Measurements from ENCODE around the gene PROM1. TPM values are rescaled to one million over a fixed set of nuclear protein-coding genes. Genes with fewer than 3 reads are reported as not detected.
A peak's percentile ranks its signal among the peaks of the same experiment; 100 is the strongest.

Gene PROM1
- total RNA-seq, 3 donors from 2014 or later: 0.46 to 0.66 TPM; not detected in 1

GRCh38 chr4:15931451-15932210 is 152.2 kb downstream of the PROM1 start:
- DNase-seq (no peak), ATAC-seq (no peak)
- Mint-ChIP-seq H3K9me3 (no peaks in the 10 kb centered on the region), H3K27me3 (ENCODE audit: low read depth) (peaks cover 19% of the 10 kb centered on the region), H3K4me3 (no peak overlapping the region), H3K4me1 (ENCODE audit: low read depth) (no peaks in the 10 kb centered on the region), H3K36me3 (ENCODE audit: insufficient read depth) (no peaks in the 10 kb centered on the region)

- no peaks in the 10 kb centered on the region for H3K9me3 Mint-ChIP-seq
- H3K27me3 Mint-ChIP-seq (ENCODE audit: low read depth): peaks cover 18% of the 10 kb centered on the region
- H3K4me3 Mint-ChIP-seq: no peak overlapping the region
- ATAC-seq: peak in 1 of 2 donors; percentile 18
- DNase-seq: no peak
- H3K36me3 Mint-ChIP-seq (ENCODE audit: insufficient read depth): no peaks in the 10 kb centered on the region
- H3K4me1 Mint-ChIP-seq (ENCODE audit: low read depth): no peaks in the 10 kb centered on the region
Measured at GRCh38 chr4:15930314-15930713, 153.5 kb downstream of the PROM1 start.

GRCh38 chr4:15929540-15929939 is 154.3 kb downstream of the PROM1 start:
- no peaks in the 10 kb centered on the region for H3K9me3 Mint-ChIP-seq
- no peaks in the 10 kb centered on the region for H3K4me1 Mint-ChIP-seq (ENCODE audit: low read depth)
- H3K27me3 Mint-ChIP-seq (ENCODE audit: low read depth): peaks cover 18% of the 10 kb centered on the region
- no peak overlapping the region for H3K4me3 Mint-ChIP-seq
- DNase-seq (no peak), ATAC-seq (peak in 1 of 2 donors; percentile 25)
- H3K36me3 Mint-ChIP-seq (ENCODE audit: insufficient read depth): no peaks in the 10 kb centered on the region

GRCh38 chr4:15928883-15929282 is 154.9 kb downstream of the PROM1 start:
- no peaks in the 10 kb centered on the region for H3K4me1 Mint-ChIP-seq (ENCODE audit: low read depth)
- no peak for DNase-seq
- ATAC-seq: no peak

GRCh38 chr4:15926486-15926885 is 157.3 kb downstream of the PROM1 start:
- Mint-ChIP-seq H3K36me3 (ENCODE audit: insufficient read depth) (no peaks in the 10 kb centered on the region), H3K4me1 (ENCODE audit: low read depth) (no peaks in the 10 kb centered on the region), H3K4me3 (no peak overlapping the region), H3K9me3 (no peaks in the 10 kb centered on the region), H3K27me3 (ENCODE audit: low read depth) (peaks cover 10% of the 10 kb centered on the region)
- DNase-seq (no peak), ATAC-seq (no peak)

More at GRCh38 chr4:15928883-15929282, 154.9 kb downstream of the PROM1 start:
- Mint-ChIP-seq H3K4me3 (no peak overlapping the region), H3K27me3 (ENCODE audit: low read depth) (peaks cover 18% of the 10 kb centered on the region), H3K36me3 (ENCODE audit: insufficient read depth) (no peaks in the 10 kb centered on the region), H3K9me3 (no peaks in the 10 kb centered on the region)

GRCh38 chr4:15925830-15926229 is 158.0 kb downstream of the PROM1 start:
- DNase-seq (no peak), ATAC-seq (no peak)
- Mint-ChIP-seq H3K36me3 (ENCODE audit: insufficient read depth) (no peaks in the 10 kb centered on the region), H3K4me3 (no peak overlapping the region), H3K27me3 (ENCODE audit: low read depth) (peaks cover 7% of the 10 kb centered on the region), H3K9me3 (no peaks in the 10 kb centered on the region), H3K4me1 (ENCODE audit: low read depth) (no peaks in the 10 kb centered on the region)

GRCh38 chr4:15921592-15921932 is 162.3 kb downstream of the PROM1 start:
- no peak for DNase-seq
- Mint-ChIP-seq H3K27me3 (ENCODE audit: low read depth) (peaks cover 3% of the 10 kb centered on the region), H3K36me3 (ENCODE audit: insufficient read depth) (no peaks in the 10 kb centered on the region), H3K4me1 (ENCODE audit: low read depth) (no peaks in the 10 kb centered on the region), H3K4me3 (no peak overlapping the region), H3K9me3 (no peaks in the 10 kb centered on the region)
- ATAC-seq: no peak

- H3K4me3 Mint-ChIP-seq: no peak overlapping the region
- H3K9me3 Mint-ChIP-seq: peaks cover 3% of the 10 kb centered on the region
- peak in 1 of 2 donors; percentile 41 for ATAC-seq
- H3K4me1 Mint-ChIP-seq (ENCODE audit: low read depth): no peaks in the 10 kb centered on the region
- DNase-seq: no peak
- H3K27me3 Mint-ChIP-seq (ENCODE audit: low read depth): peaks cover 3% of the 10 kb centered on the region
- H3K36me3 Mint-ChIP-seq (ENCODE audit: insufficient read depth): no peaks in the 10 kb centered on the region
Measured at GRCh38 chr4:15920723-15921591, 162.9 kb downstream of the PROM1 start.

- ATAC-seq (no peak), DNase-seq (no peak)
- H3K27me3 Mint-ChIP-seq (ENCODE audit: low read depth): peaks cover 3% of the 10 kb centered on the region
- H3K4me3 Mint-ChIP-seq: no peak overlapping the region
- H3K36me3 Mint-ChIP-seq (ENCODE audit: insufficient read depth): no peaks in the 10 kb centered on the region
- H3K9me3 Mint-ChIP-seq: peaks cover 7% of the 10 kb centered on the region
- H3K4me1 Mint-ChIP-seq (ENCODE audit: low read depth): no peaks in the 10 kb centered on the region
Measured at GRCh38 chr4:15918484-15919129, 165.2 kb downstream of the PROM1 start.

Other genes starting within 250 kb of the PROM1 start
- gene FGFBP1, start 145.3 kb downstream of the PROM1 start, total RNA-seq: not detected
- gene FGFBP2, start 120.8 kb downstream of the PROM1 start, total RNA-seq: 1 to 10 TPM; 2.0 to 3.9 (median 3.4) TPM
- gene TAPT1, start 142.4 kb upstream of the PROM1 start, total RNA-seq: 10 to 100 TPM; 16.4 to 20.4 (median 16.7) TPM

Data from activated T-cell treated with anti-CD3 and anti-CD28 coated beads, Interleukin-2, amount 50 U/mL, for 4 hours (primary cell).